ENCODE measurements around the gene OPCML.

The OPCML gene

GRCh38 chr11:132822276-132822675, 710.0 kb downstream of the OPCML start:
- no peak for DNase-seq

- DNase-seq, result no peak
Measured at GRCh38 chr11:132821499-132821898, 710.8 kb downstream of the OPCML start.

- DNase-seq, result no peak
Measured at GRCh38 chr11:132821014-132821413, 711.3 kb downstream of the OPCML start.

GRCh38 chr11:132818951-132819350, 713.4 kb downstream of the OPCML start:
- DNase-seq, result no peak

GRCh38 chr11:132817387-132817786, 714.9 kb downstream of the OPCML start:
- DNase-seq, result no peak

GRCh38 chr11:132814410-132814809, 717.9 kb downstream of the OPCML start:
- no peak for DNase-seq

- DNase-seq, result no peak
Measured at GRCh38 chr11:132811649-132812048, 720.7 kb downstream of the OPCML start.

GRCh38 chr11:132809070-132809469, 723.2 kb downstream of the OPCML start:
- no peak for DNase-seq

- DNase-seq, result no peak
Measured at GRCh38 chr11:132804258-132804657, 728.0 kb downstream of the OPCML start.

- DNase-seq, result no peak
Measured at GRCh38 chr11:132803436-132803835, 728.9 kb downstream of the OPCML start.

GRCh38 chr11:132802947-132803346, 729.4 kb downstream of the OPCML start:
- DNase-seq, result no peak

- no peak for DNase-seq
Measured at GRCh38 chr11:132793831-132794230, 738.5 kb downstream of the OPCML start.

- DNase-seq, result no peak
Measured at GRCh38 chr11:132792341-132793140, 739.8 kb downstream of the OPCML start.

- DNase-seq, result no peak
Measured at GRCh38 chr11:132790971-132791370, 741.3 kb downstream of the OPCML start.

- DNase-seq, result no peak
Measured at GRCh38 chr11:132790466-132790865, 741.8 kb downstream of the OPCML start.

GRCh38 chr11:132788816-132789325, 743.4 kb downstream of the OPCML start:
- DNase-seq, result no peak

- no peak for DNase-seq
Measured at GRCh38 chr11:132785878-132786277, 746.4 kb downstream of the OPCML start.

- no peak for DNase-seq
Measured at GRCh38 chr11:132784441-132784840, 747.9 kb downstream of the OPCML start.

- no peak for DNase-seq
Measured at GRCh38 chr11:132782102-132782501, 750.2 kb downstream of the OPCML start.

- no peak for DNase-seq
Measured at GRCh38 chr11:132780046-132780445, 752.3 kb downstream of the OPCML start.

GRCh38 chr11:132779497-132779896, 752.8 kb downstream of the OPCML start:
- no peak for DNase-seq

- DNase-seq, result no peak
Measured at GRCh38 chr11:132777067-132777975, 755.0 kb downstream of the OPCML start.

GRCh38 chr11:132773751-132774150, 758.5 kb downstream of the OPCML start:
- DNase-seq, result no peak
